GM12878 (cell line): ENCODE measurements around the gene CLEC12A. TPM values are rescaled to one million over a fixed set of nuclear protein-coding genes. Genes with fewer than 3 reads are reported as not detected.

Experiments
- ATAC-seq: fragments of 200-7000 bp; cut with Tn5 transposase; 3 replicates; pipeline ENCODE4 v1.9.1; 2020; ENCODE audit warnings: mild to moderate bottlenecking, moderate library complexity
- BruUV-seq: library from RNA; stranded (reverse); fragments of 400-500 nt; replicated peaks from 2 replicates; lab custom pipeline; 2021; lab: Mats Ljungman, UMichigan
- CTCF ChIA-PET: fragments of 300-600 bp; sonication (Branson Sonifier 250); formaldehyde crosslinking; extraction: SDS; loops from one replicate; lab custom pipeline; 2021; ENCODE audit warnings: inconsistent platforms; lab: Yijun Ruan, JAX
- POLR2A ChIA-PET: fragments of 350-600 bp; formaldehyde crosslinking; extraction: SDS; loops from one replicate; lab custom pipeline; 2021; ENCODE audit warnings: inconsistent platforms; lab: Charles Lee
- RAD21 ChIA-PET: fragments of 300-600 bp; sonication (Branson Sonifier 250); formaldehyde crosslinking; loops from one replicate; lab custom pipeline; 2023; ENCODE audit warnings: antibody characterized with exemption; ENCODE audit not compliant: unreplicated experiment; lab: Charles Lee
- SMC1A ChIA-PET: fragments of 300-600 bp; sonication (Branson Sonifier 250); formaldehyde crosslinking; loops from one replicate; lab custom pipeline; 2023; ENCODE audit not compliant: unreplicated experiment, uncharacterized antibody; lab: Charles Lee
- DNase-seq: peaks from one replicate; pipeline ENCODE4 v3.0.0-alpha.2; 2011; ENCODE audit warnings: low read depth, low spot score
- FAIRE-seq: peaks from 3 replicates; lab custom pipeline; 2011; peaks lifted over from hg19 to GRCh38; lab: Jason Lieb, UNC
- H2AFZ ChIP-seq: 2 replicates; pipeline ENCODE4 v1.6.0; 2011; ENCODE audit warnings: low read depth, low read length, control low read depth; ENCODE audit not compliant: control insufficient read depth
- H3K27ac ChIP-seq: 2 replicates; pipeline ENCODE4 v1.5.1; 2011; ENCODE audit warnings: control low read depth; ENCODE audit not compliant: control insufficient read depth, insufficient read depth
- H3K27me3 ChIP-seq, 2 experiments: replicated peaks in 1 of 2; 2 replicates each; pipeline versions ENCODE4 v1.6.0 to v1.6.1; 2011; ENCODE audit warnings: low read length in 1 of 2; ENCODE audit not compliant: control insufficient read depth in 2 of 2, insufficient read depth in 2 of 2
- H3K36me3 ChIP-seq, 2 experiments: 2 replicates each; pipeline ENCODE4 v1.5.1; 2011; ENCODE audit warnings: low read length in 1 of 2; ENCODE audit not compliant: control insufficient read depth in 2 of 2, insufficient read depth in 2 of 2
- H3K4me1 ChIP-seq: 2 replicates; pipeline ENCODE4 v1.6.1; 2011; ENCODE audit warnings: mild to moderate bottlenecking, low read length, moderate library complexity, mixed read lengths; ENCODE audit not compliant: control insufficient read depth, insufficient read depth
- H3K4me2 ChIP-seq: 2 replicates; pipeline ENCODE4 v1.6.0; 2011; ENCODE audit warnings: control low read depth; ENCODE audit not compliant: control insufficient read depth, insufficient read depth
- H3K4me3 ChIP-seq: fragments of 200-600 bp; sonication (generic); 2 replicates; pipeline ENCODE4 v1.5.1; 2016
- H3K79me2 ChIP-seq: 2 replicates; pipeline ENCODE4 v1.6.0; 2011; ENCODE audit warnings: low read length; ENCODE audit not compliant: control insufficient read depth, insufficient read depth
- H3K9ac ChIP-seq: 2 replicates; pipeline ENCODE4 v1.8.0; 2011; ENCODE audit warnings: low read length, control low read depth, mixed read lengths; ENCODE audit not compliant: control insufficient read depth, insufficient read depth
- H3K9me3 ChIP-seq: replicated peaks from 3 replicates; pipeline ENCODE4 v1.5.1; 2011; ENCODE audit warnings: mild to moderate bottlenecking, low read length; ENCODE audit not compliant: control insufficient read depth, insufficient read depth
- H4K20me1 ChIP-seq: 2 replicates; pipeline ENCODE4 v1.6.0; 2011; ENCODE audit not compliant: control insufficient read depth, insufficient read depth
- NFYB ChIP-seq: IDR thresholded peaks from 2 replicates; pipeline ENCODE4 v1.6.1; 2011; ENCODE audit warnings: low read depth, mild to moderate bottlenecking, low read length, improper control_type of control experiment, moderate library complexity; ENCODE audit not compliant: insufficient read depth
- RB1 ChIP-seq: fragments of 450-650 bp; formaldehyde crosslinking; IDR thresholded peaks from 2 replicates; pipeline ENCODE4 v1.6.1; 2017; ENCODE audit warnings: mild to moderate bottlenecking, borderline replicate concordance
- WGBS: methylation state at CpG from one replicate; pipeline ENCODE4 v1.1.6; 2016; ENCODE audit warnings: low lambda C conversion rate; ENCODE audit not compliant: insufficient replicate concordance, insufficient coverage; ENCODE audit errors: missing lambda C conversion rate; 5-methylcytosine and 5-hydroxymethylcytosine counted together
- in situ Hi-C: fragments of 300-500 bp; cut with MboI; formaldehyde crosslinking; loops from 9 replicates; pipeline ENCODE4 v1.14.3; 2018; ENCODE audit warnings: mixed read lengths
- intact Hi-C: fragments of 100-400 bp; cut with micrococcal nuclease; formaldehyde crosslinking; loops from one replicate; pipeline ENCODE4 v1.14.2; 2022; ENCODE audit not compliant: unreplicated experiment
- polyA plus RNA-seq, 11 experiments: library from polyadenylated mRNA; depleted of rRNA in 4 of 11; unstranded in 6 of 11; stranded (reverse) in 5 of 11; fragments of >200 nt; fragmentation: Nextera tagmentation in 4 of 11; fragmentation: Illumina TruSeq in 1 of 11; extraction: Ambion mirVana in 4 of 11; extraction: Trizol in 1 of 11; gene quantifications; 1 replicate in 1 of 11; 2 replicates in 10 of 11; pipeline versions ENCODE4 v1.2.1 to v1.2.3, GENCODE V29; 2011 to 2016; ENCODE audit warnings: inconsistent platforms in 2 of 11, missing spikeins in 2 of 11, low read depth in 1 of 11
- total RNA-seq, 4 experiments: library from RNA; depleted of rRNA in 3 of 4; stranded (reverse); fragments of >200 nt in 3 of 4; fragmentation: Illumina TruSeq in 1 of 4; extraction: Trizol in 1 of 4; gene quantifications; 2 replicates each; pipeline versions ENCODE4 v1.2.1 to v1.2.3, GENCODE V29; 2013 to 2021
- TF ChIP-seq, protein P1 (sequence below): fragments of 450-650 bp; IDR thresholded peaks from 2 replicates; pipeline ENCODE4 v1.6.1; 2017; ENCODE audit warnings: borderline replicate concordance

Gene CLEC12A
- total and polyA plus RNA-seq, 10 of the 15 experiments (the other 5 are each of a cell fraction or from before 2014, with no cell fraction given), result 0.07 to 0.21 TPM; not detected in 8

DNA sequence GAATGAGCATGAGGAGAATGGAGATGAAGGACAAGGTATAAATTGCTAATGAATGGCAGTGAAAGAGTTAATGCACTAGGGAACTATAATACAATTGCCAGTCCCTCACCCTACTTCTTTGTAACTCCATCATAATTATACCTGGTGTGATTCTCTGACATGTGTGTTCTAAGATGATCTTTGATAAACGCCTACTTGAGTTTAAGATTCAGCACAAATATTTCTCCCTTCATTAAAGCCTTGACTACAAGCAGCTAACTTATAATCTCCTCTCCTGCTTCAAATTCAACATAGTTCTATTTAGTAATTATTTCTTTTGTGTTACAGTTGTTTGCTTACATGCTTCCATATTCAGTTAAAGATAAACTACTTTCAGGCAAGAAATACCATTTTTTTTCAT is 29.4 kb upstream of the CLEC12A start (continued):
- no peak for TF ChIP-seq NFYB

DNA sequence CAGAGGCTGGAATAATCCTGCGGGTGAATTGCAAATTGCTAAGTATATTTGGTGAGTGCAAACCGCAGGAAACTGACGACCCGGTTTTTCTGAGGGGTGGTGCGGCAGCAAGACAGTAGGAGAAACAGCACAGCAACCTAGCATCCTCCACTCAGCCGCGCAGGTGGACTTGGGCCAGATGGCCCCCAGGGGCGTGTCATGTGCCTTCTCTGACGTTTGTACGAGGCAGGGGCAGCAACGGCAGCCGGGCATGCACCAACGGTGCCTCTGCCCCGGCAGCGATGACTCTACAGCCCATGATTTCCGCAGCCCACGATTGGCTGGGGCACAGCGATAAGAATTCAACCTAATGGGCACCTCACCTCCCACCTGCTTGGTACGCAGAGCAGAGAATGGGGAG is 28.0 kb upstream of the CLEC12A start:
- no peak for DNase-seq
- SMC1A ChIA-PET, result interaction anchor here (0.7 to 1.3 kb wide), 3 partner anchors 16 to 144 kb away, joined by 3 to 6 read pairs (median 3); no protein-coding TSS in a partner anchor
- CTCF ChIA-PET, result interaction anchor here (0.8 kb wide), 1 partner anchor 21 kb away, joined by 3 read pairs; no protein-coding TSS in a partner anchor
- Histone ChIP-seq H3K27ac (no peak overlapping the region), H3K79me2 (no peaks in the 10 kb centered on the region), H2AFZ (no peak overlapping the region), H3K27me3 (peaks cover 0 to 3% of the 10 kb centered on the region in 2 experiments; a peak in 2 of 4 replicates), H3K4me2 (no peak overlapping the region), H3K9me3 (no peaks in the 10 kb centered on the region), H3K4me3 (no peak overlapping the region), H3K4me1 (peaks cover 9% of the 10 kb centered on the region), H3K36me3 (no peaks in the 10 kb centered on the region), H4K20me1 (no peaks in the 10 kb centered on the region), H3K9ac (no peak overlapping the region)
- WGBS, result 29% methylated on average over 18 of the region's 19 CpGs
- in situ Hi-C loops, result no loop called here
- intact Hi-C loops, result no loop called here
- no TSS peak for BruUV-seq
- RAD21 ChIA-PET, result interaction anchor here (0.5 kb wide), 1 partner anchor 190 kb away, joined by 3 read pairs; no protein-coding TSS in a partner anchor
- POLR2A ChIA-PET, result no interaction called here
- no peak for TF ChIP-seq RB1
- TF ChIP-seq, protein P1, sequence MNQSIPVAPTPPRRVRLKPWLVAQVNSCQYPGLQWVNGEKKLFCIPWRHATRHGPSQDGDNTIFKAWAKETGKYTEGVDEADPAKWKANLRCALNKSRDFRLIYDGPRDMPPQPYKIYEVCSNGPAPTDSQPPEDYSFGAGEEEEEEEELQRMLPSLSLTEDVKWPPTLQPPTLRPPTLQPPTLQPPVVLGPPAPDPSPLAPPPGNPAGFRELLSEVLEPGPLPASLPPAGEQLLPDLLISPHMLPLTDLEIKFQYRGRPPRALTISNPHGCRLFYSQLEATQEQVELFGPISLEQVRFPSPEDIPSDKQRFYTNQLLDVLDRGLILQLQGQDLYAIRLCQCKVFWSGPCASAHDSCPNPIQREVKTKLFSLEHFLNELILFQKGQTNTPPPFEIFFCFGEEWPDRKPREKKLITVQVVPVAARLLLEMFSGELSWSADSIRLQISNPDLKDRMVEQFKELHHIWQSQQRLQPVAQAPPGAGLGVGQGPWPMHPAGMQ, result no peak
- ATAC-seq, result no peak
- FAIRE-seq, result no peak
